GM18858 (cell line): ENCODE results near the gene PEX5L.
A peak's percentile ranks its signal among the peaks of the same experiment; 100 is the strongest.
"Not testable (repeated sequence)": the region's sequence is repeated elsewhere in the genome, so short reads cannot be mapped to it uniquely, and the experiment has no call there.

Experiments
- ATAC-seq: cut with Tn5 transposase; IDR thresholded peaks from one replicate; pipeline ENCODE4 v1.9.1; 2021; ENCODE audit not compliant: unreplicated experiment

Gene PEX5L

GRCh38 chr3:180011927-180012326 lies 24.8 kb downstream of the PEX5L start:
- ATAC-seq: no peak

GRCh38 chr3:180008318-180008717 lies 28.4 kb downstream of the PEX5L start:
- not testable (repeated sequence) for ATAC-seq

GRCh38 chr3:180004542-180004941 lies 32.2 kb downstream of the PEX5L start:
- ATAC-seq: no peak

GRCh38 chr3:180002006-180002405 lies 34.7 kb downstream of the PEX5L start:
- no peak for ATAC-seq

GRCh38 chr3:180000500-180000899 lies 36.2 kb downstream of the PEX5L start:
- no peak for ATAC-seq

- ATAC-seq: no peak
Measured at GRCh38 chr3:179995406-179995805, 41.3 kb downstream of the PEX5L start.

- ATAC-seq: no peak
Measured at GRCh38 chr3:179991883-179992282, 44.9 kb downstream of the PEX5L start.

GRCh38 chr3:179991104-179991503 lies 45.6 kb downstream of the PEX5L start:
- no peak for ATAC-seq

- ATAC-seq: no peak
Measured at GRCh38 chr3:179981646-179982045, 55.1 kb downstream of the PEX5L start.

GRCh38 chr3:179977356-179977755 lies 59.4 kb downstream of the PEX5L start:
- ATAC-seq: no peak

GRCh38 chr3:179973931-179974361 lies 62.8 kb downstream of the PEX5L start:
- no peak for ATAC-seq

GRCh38 chr3:179972881-179973423 lies 63.8 kb downstream of the PEX5L start:
- ATAC-seq: no peak

- ATAC-seq: no peak
Measured at GRCh38 chr3:179971280-179971679, 65.5 kb downstream of the PEX5L start.

GRCh38 chr3:179970746-179971145 lies 66.0 kb downstream of the PEX5L start:
- ATAC-seq: no peak

GRCh38 chr3:179969525-179969924 lies 67.2 kb downstream of the PEX5L start:
- peak; percentile 41 for ATAC-seq

- ATAC-seq: peak; percentile 77
Measured at GRCh38 chr3:179967622-179968021, 69.1 kb downstream of the PEX5L start.

GRCh38 chr3:179964890-179965289 lies 71.8 kb downstream of the PEX5L start:
- no peak for ATAC-seq

GRCh38 chr3:179962629-179963387 lies 73.9 kb downstream of the PEX5L start:
- no peak for ATAC-seq

GRCh38 chr3:179961703-179962078 lies 75.0 kb downstream of the PEX5L start:
- ATAC-seq: peak; percentile 71

GRCh38 chr3:179961071-179961702 lies 75.5 kb downstream of the PEX5L start:
- ATAC-seq: peak; percentile 19

- no peak for ATAC-seq
Measured at GRCh38 chr3:179958759-179959158, 78.0 kb downstream of the PEX5L start.

GRCh38 chr3:179958143-179958542 lies 78.6 kb downstream of the PEX5L start:
- ATAC-seq: no peak
